SU-DHL-6 (cell line): ENCODE results near the gene FAM124B.

Source experiments
- CTCF ChIP-seq: fragments of 200-600 bp; sonication (generic); IDR thresholded peaks from one replicate; pipeline ENCODE4 v1.5.1; 2017; ENCODE audit warnings: antibody characterized with exemption, mild to moderate bottlenecking, low read length, moderate library complexity; ENCODE audit not compliant: insufficient read depth, poor library complexity, severe bottlenecking
- EZH2phosphoT487 ChIP-seq: fragments of 200-600 bp; sonication (generic), shearing (Covaris generic); conservative IDR thresholded peaks from 2 replicates; pipeline ENCODE4 v1.6.1; 2018; ENCODE audit warnings: mild to moderate bottlenecking, antibody characterized with exemption, low read length, moderate library complexity, mixed read lengths

GRCh38 chr2:224429441-224429810, 27.5 kb upstream of the FAM124B start:
- TF ChIP-seq CTCF (no peak), EZH2phosphoT487 (no peak)
